ENCODE results near the gene ADCY10.
A peak's percentile ranks its signal among the peaks of the same experiment; 100 is the strongest.

- TF ChIP-seq NFE2L1 (tag; IDR thresholded peaks at IDR 0.05; ENCODE audit: borderline replicate concordance, low read depth): peak; percentile 82
- no peak for TF ChIP-seq TAF1 (IDR thresholded peaks at IDR 0.05; ENCODE audit: control insufficient read depth, extremely low read depth, insufficient read depth, low read length, severe bottlenecking)
- no peak for TF ChIP-seq NCOA4 (IDR thresholded peaks at IDR 0.05; ENCODE audit: partially characterized antibody)
- no peak for TF ChIP-seq ZNF217 (CRISPR knock-in tag; IDR thresholded peaks at IDR 0.05)
- no peak for TF ChIP-seq CTCF (IDR thresholded peaks at IDR 0.05 in 2 of 3, conservative IDR thresholded peaks at IDR 0.05 in 1 of 3; ENCODE audit: insufficient read depth in 2 of 3, low read depth in 1 of 3, low read length in 3 of 3)
- TF ChIP-seq MYNN (IDR thresholded peaks at IDR 0.05): no peak
- no peak for TF ChIP-seq MYNN (CRISPR knock-in tag; IDR thresholded peaks at IDR 0.05)
- TF ChIP-seq XRCC5 (IDR thresholded peaks at IDR 0.05; ENCODE audit: low read depth, low read length): no peak
- no peak for TF ChIP-seq ZNF740 (CRISPR knock-in tag; IDR thresholded peaks at IDR 0.05)
- TF ChIP-seq ZNF740 (tag; IDR thresholded peaks at IDR 0.05): no peak
- TF ChIP-seq SIX5 (IDR thresholded peaks at IDR 0.05; ENCODE audit: borderline replicate concordance in 1 of 2, insufficient read depth in 1 of 2, low read depth in 1 of 2, low read length in 2 of 2): no peak
- no peak for TF ChIP-seq TBL1XR1 (IDR thresholded peaks at IDR 0.05; ENCODE audit: low read length in 2 of 2)
- TF ChIP-seq ATF3 (IDR thresholded peaks at IDR 0.05): 0 out of 2 replicates have a peak, but pooled peaks have one; percentile 23
- TF ChIP-seq ATF3 (CRISPR knock-in tag; conservative IDR thresholded peaks at IDR 0.05): no peak
- TF ChIP-seq NFYB (IDR thresholded peaks at IDR 0.05; ENCODE audit: extremely low read depth, insufficient read length): no peak
- TF ChIP-seq KDM1A (IDR thresholded peaks at IDR 0.05): no peak
Measured at GRCh38 chr1:167928457-167928852, 14.5 kb upstream of the ADCY10 start.
